ENCODE data around the gene MYRIP. TPM values are rescaled to one million over a fixed set of nuclear protein-coding genes. Genes with fewer than 3 reads are reported as not detected.

The MYRIP gene
- total RNA-seq, 1 donor from 2014 or later = 0.53 TPM

DNA sequence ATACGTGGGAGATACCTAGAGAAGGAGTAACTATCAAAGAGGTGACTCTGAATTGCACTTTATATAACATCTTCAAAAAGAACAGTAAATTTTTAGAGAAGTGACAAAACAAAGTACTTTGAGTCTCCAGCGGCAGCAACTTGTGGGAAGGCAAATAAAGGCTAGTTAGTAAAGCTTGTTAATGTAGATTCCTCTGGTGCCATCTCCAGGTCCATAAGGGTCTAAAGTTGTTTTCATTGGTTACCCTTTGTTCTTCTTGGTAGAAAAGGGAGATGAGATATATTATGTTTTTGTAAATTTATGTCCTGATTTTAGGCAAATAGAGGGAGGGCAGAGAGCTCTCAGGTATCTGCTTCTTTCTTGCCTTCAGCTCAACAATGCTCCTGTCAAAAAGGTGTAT lies 161.6 kb downstream of the MYRIP start:
- TF ChIP-seq, protein P1, sequence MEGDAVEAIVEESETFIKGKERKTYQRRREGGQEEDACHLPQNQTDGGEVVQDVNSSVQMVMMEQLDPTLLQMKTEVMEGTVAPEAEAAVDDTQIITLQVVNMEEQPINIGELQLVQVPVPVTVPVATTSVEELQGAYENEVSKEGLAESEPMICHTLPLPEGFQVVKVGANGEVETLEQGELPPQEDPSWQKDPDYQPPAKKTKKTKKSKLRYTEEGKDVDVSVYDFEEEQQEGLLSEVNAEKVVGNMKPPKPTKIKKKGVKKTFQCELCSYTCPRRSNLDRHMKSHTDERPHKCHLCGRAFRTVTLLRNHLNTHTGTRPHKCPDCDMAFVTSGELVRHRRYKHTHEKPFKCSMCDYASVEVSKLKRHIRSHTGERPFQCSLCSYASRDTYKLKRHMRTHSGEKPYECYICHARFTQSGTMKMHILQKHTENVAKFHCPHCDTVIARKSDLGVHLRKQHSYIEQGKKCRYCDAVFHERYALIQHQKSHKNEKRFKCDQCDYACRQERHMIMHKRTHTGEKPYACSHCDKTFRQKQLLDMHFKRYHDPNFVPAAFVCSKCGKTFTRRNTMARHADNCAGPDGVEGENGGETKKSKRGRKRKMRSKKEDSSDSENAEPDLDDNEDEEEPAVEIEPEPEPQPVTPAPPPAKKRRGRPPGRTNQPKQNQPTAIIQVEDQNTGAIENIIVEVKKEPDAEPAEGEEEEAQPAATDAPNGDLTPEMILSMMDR (conservative IDR thresholded peaks at IDR 0.05) = no peak
- Mint-ChIP-seq H3K9me3 (no peaks in the 10 kb centered on the region), H3K4me1 (ENCODE audit: unreplicated experiment) (no peaks in the 10 kb centered on the region), H3K36me3 (no peaks in the 10 kb centered on the region), H3K4me3 (no peak overlapping the region), H3K27me3 (peaks cover 18% of the 10 kb centered on the region), H3K27ac (no peak overlapping the region)
- DNase-seq (ENCODE audit: extremely low spot score, unreplicated experiment) = no peak

DNA sequence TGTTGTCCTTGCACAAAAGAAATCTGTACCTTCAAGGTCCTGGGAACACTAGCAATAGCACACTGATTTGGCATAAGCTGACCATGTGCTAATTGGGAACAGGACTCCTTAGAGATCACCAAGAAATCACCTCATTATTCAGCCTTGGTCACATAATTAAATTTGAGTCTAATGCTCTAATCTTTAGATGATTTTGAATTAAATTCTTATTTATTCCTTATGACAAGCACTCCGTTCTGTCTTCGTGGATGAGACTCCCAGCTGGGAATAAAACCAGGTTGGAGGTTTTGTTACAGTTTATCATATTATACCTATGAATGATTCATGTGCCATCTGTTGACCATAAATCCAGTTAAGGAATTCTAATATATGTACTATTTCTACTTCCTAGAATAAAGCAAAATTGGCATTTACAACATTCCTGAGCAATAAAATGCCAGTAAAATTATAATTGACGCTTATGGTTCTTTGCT lies 162.2 kb downstream of the MYRIP start:
- Mint-ChIP-seq H3K4me1 (ENCODE audit: unreplicated experiment) (no peaks in the 10 kb centered on the region), H3K27me3 (peaks cover 18% of the 10 kb centered on the region), H3K4me3 (no peak overlapping the region), H3K36me3 (no peaks in the 10 kb centered on the region), H3K27ac (no peak overlapping the region), H3K9me3 (no peaks in the 10 kb centered on the region)
- TF ChIP-seq, protein P1 (conservative IDR thresholded peaks at IDR 0.05) = no peak
- no peak for DNase-seq (ENCODE audit: extremely low spot score, unreplicated experiment)

DNA sequence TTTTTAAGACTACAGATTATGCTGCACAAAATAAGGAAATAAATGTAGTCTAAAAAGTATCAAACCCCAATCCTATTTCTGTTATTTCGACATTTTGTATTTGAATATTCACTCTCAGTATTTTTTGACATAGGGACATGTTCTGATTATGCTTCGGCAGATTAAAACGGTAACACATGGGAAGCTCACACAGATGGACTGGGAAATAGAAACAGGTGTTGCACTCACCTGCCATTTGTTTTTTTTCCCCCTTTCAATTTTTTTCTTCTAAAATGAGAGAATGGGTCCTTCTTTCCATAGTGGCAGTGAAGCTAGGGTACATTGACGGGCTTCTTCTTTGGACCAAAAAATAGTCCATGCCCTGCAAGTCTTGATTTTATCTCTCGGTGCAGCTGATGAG lies 163.1 kb downstream of the MYRIP start:
- no peak for DNase-seq (ENCODE audit: extremely low spot score, unreplicated experiment)
- H3K27ac Mint-ChIP-seq = no peak overlapping the region
- no peaks in the 10 kb centered on the region for H3K36me3 Mint-ChIP-seq
- H3K4me3 Mint-ChIP-seq = no peak overlapping the region
- H3K27me3 Mint-ChIP-seq = peaks cover 18% of the 10 kb centered on the region
- no peaks in the 10 kb centered on the region for H3K4me1 Mint-ChIP-seq (ENCODE audit: unreplicated experiment)
- no peaks in the 10 kb centered on the region for H3K9me3 Mint-ChIP-seq
- TF ChIP-seq, protein P1 (conservative IDR thresholded peaks at IDR 0.05) = no peak

DNA sequence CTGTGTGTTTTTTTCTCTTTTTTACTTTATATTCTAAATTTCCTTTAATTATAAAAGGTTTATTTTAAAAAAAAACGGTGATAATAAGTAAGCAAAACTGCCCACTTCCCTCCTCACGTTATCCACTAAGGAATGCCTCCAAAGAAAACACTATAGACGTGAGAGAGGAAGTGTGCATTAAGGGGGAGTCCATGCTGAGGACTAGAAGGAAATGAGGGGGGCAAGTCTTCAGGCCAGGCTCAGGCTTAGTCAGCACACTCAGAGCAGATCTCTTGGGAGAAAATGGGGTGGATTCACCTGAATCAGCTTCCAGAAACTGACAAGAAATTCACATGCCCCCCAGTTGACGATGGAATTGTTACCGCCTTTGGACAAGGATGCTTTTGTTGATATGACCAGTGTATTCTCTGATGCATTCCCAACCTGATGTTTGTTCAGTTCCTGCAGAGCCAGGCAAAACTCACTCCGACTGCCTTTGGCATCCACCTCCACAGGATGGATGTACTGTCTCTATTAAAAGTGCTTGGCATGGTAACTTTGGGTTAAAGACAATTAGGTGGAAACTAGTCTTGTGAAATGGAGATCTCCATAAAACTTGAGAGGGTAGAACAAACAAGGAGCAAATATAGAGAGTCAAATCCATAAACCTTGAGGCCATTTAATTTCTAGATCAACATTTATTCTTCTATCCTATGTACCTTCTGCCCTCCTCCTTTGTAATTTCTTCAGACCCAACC lies 167.8 kb downstream of the MYRIP start:
- TF ChIP-seq, protein P1 (conservative IDR thresholded peaks at IDR 0.05) = no peak
- Mint-ChIP-seq H3K4me1 (ENCODE audit: unreplicated experiment) (no peaks in the 10 kb centered on the region), H3K9me3 (no peaks in the 10 kb centered on the region), H3K27ac (no peak overlapping the region), H3K4me3 (no peak overlapping the region), H3K36me3 (no peaks in the 10 kb centered on the region), H3K27me3 (peaks cover 5% of the 10 kb centered on the region)
- DNase-seq (ENCODE audit: extremely low spot score, unreplicated experiment) = no peak

DNA sequence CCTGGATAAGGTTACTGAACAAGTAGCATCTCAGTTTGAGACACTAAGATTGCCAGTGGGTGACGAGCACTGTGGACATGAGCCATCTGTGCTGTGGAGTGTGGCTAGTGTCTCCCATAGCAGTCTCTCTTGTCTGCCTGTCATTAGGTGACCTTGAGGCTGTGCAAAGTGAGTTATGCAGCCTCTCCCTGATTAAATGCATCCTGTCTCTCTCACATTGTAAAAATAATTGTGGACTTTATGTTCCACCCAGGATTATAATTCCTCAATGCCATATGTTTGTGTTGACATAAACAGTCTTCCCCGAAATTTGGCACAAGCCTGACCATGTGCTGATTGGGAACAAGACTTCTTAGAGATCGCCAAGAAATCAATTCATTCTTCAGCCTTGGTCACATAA lies 168.9 kb downstream of the MYRIP start:
- H3K36me3 Mint-ChIP-seq = no peaks in the 10 kb centered on the region

More for the DNA sequence above, 168.9 kb downstream of the MYRIP start:
- Mint-ChIP-seq H3K4me1 (ENCODE audit: unreplicated experiment) (no peaks in the 10 kb centered on the region), H3K27me3 (peaks cover 5% of the 10 kb centered on the region), H3K27ac (no peak overlapping the region), H3K4me3 (no peak overlapping the region), H3K9me3 (no peaks in the 10 kb centered on the region)
- TF ChIP-seq, protein P1 (conservative IDR thresholded peaks at IDR 0.05) = no peak
- DNase-seq (ENCODE audit: extremely low spot score, unreplicated experiment) = no peak

Data from type B pancreatic cell (in vitro differentiated cells).